GM23338 (cell line): Measurements from ENCODE around the gene SAMD4A. TPM values are rescaled to one million over a fixed set of nuclear protein-coding genes. Genes with fewer than 3 reads are reported as not detected.
A peak's percentile ranks its signal among the peaks of the same experiment; 100 is the strongest.

Experiments
- ATAC-seq: fragments of 200-7000 bp; cut with Tn5 transposase; 3 replicates; pipeline ENCODE4 v1.9.1; 2020
- DNase-seq: peaks from one replicate; pipeline ENCODE4 v3.0.0-alpha.2; 2015; ENCODE audit warnings: low spot score
- H2AFZ ChIP-seq: fragments of 200-600 bp; sonication (generic); 2 replicates; pipeline ENCODE4 v1.8.0; 2016; ENCODE audit warnings: antibody characterized with exemption, mild to moderate bottlenecking, moderate library complexity
- H3F3A ChIP-seq: fragments of 200-600 bp; sonication (generic); replicated peaks from 2 replicates; pipeline ENCODE4 v1.8.0; 2017; ENCODE audit warnings: antibody characterized with exemption, mixed run types, low read depth
- H3K27ac ChIP-seq: fragments of 200-600 bp; sonication (generic); 2 replicates; pipeline ENCODE4 v1.6.1; 2016; ENCODE audit warnings: low read depth
- H3K27me3 ChIP-seq: fragments of 200-600 bp; sonication (generic); 2 replicates; pipeline ENCODE4 v1.8.0; 2016; ENCODE audit warnings: mild to moderate bottlenecking, mixed run types, moderate library complexity; ENCODE audit not compliant: insufficient read depth
- H3K36me3 ChIP-seq: fragments of 200-600 bp; sonication (generic); 2 replicates; pipeline ENCODE4 v1.8.0; 2016; ENCODE audit warnings: mild to moderate bottlenecking; ENCODE audit not compliant: insufficient read depth
- H3K4me1 ChIP-seq: fragments of 200-600 bp; sonication (generic); 2 replicates; pipeline ENCODE4 v1.8.0; 2016; ENCODE audit warnings: mild to moderate bottlenecking, moderate library complexity; ENCODE audit not compliant: insufficient read depth
- H3K4me2 ChIP-seq: fragments of 200-600 bp; sonication (generic); 2 replicates; pipeline ENCODE4 v1.7.1; 2017; ENCODE audit warnings: mixed run types
- H3K4me3 ChIP-seq: fragments of 200-600 bp; sonication (generic); 2 replicates; pipeline ENCODE4 v1.6.1; 2016; ENCODE audit warnings: mixed run types
- H3K79me2 ChIP-seq: fragments of 200-600 bp; sonication (generic); replicated peaks from 2 replicates; pipeline ENCODE4 v1.8.0; 2017; ENCODE audit warnings: mild to moderate bottlenecking; ENCODE audit not compliant: insufficient read depth
- H3K9me2 ChIP-seq: fragments of 200-600 bp; sonication (generic); 2 replicates; pipeline ENCODE4 v1.8.0; 2017; ENCODE audit not compliant: insufficient read depth
- H4K20me1 ChIP-seq: fragments of 200-600 bp; sonication (generic); replicated peaks from 2 replicates; pipeline ENCODE4 v1.8.0; 2017; ENCODE audit warnings: mild to moderate bottlenecking; ENCODE audit not compliant: insufficient read depth
- H3K27ac Mint-ChIP-seq: 2 replicates; pipeline ENCODE4 v1.8.0; 2020; ENCODE audit warnings: inconsistent platforms, mild to moderate bottlenecking, moderate library complexity, mixed read lengths
- H3K27me3 Mint-ChIP-seq: 3 replicates; pipeline ENCODE4 v1.8.0; 2022; ENCODE audit warnings: low read depth, mild to moderate bottlenecking, moderate library complexity, mixed read lengths, inconsistent platforms; ENCODE audit not compliant: insufficient read depth, poor library complexity
- H3K36me3 Mint-ChIP-seq: 3 replicates; pipeline ENCODE4 v1.8.0; 2021; ENCODE audit warnings: low read depth, mild to moderate bottlenecking, inconsistent platforms, moderate library complexity, mixed read lengths
- H3K4me1 Mint-ChIP-seq: 3 replicates; pipeline ENCODE4 v1.8.0; 2020; ENCODE audit warnings: mild to moderate bottlenecking, inconsistent platforms, mixed read lengths
- H3K4me3 Mint-ChIP-seq: 3 replicates; pipeline ENCODE4 v1.8.0; 2021; ENCODE audit warnings: moderate library complexity, mild to moderate bottlenecking, inconsistent platforms, mixed read lengths
- H3K9me3 Mint-ChIP-seq: 3 replicates; pipeline ENCODE4 v1.8.0; 2020; ENCODE audit warnings: moderate library complexity, mild to moderate bottlenecking, inconsistent platforms, mixed read lengths
- CREB1 ChIP-seq: fragments of 250-450 bp; sonication (Bioruptor Pico); IDR thresholded peaks from 2 replicates; pipeline ENCODE4 v1.5.0; 2020; ENCODE audit warnings: low read depth, mild to moderate bottlenecking, moderate library complexity
- ETS1 ChIP-seq: IDR thresholded peaks from 2 replicates; pipeline ENCODE4 v1.6.1; 2016; ENCODE audit warnings: antibody characterized with exemption
- EZH2phosphoT487 ChIP-seq: fragments of 200-600 bp; sonication (generic); IDR thresholded peaks from one replicate; pipeline ENCODE4 v1.8.1; 2018; ENCODE audit warnings: antibody characterized with exemption; ENCODE audit not compliant: unreplicated experiment
- JUNB ChIP-seq: IDR thresholded peaks from one replicate; pipeline ENCODE4 v1.6.1; 2016; ENCODE audit warnings: antibody characterized with exemption; ENCODE audit not compliant: unreplicated experiment
- NANOG ChIP-seq: IDR thresholded peaks from 2 replicates; pipeline ENCODE4 v1.6.1; 2016; ENCODE audit warnings: antibody characterized with exemption, borderline replicate concordance
- REST ChIP-seq: IDR thresholded peaks from one replicate; pipeline ENCODE4 v1.6.1; 2018; ENCODE audit warnings: antibody characterized with exemption; ENCODE audit not compliant: unreplicated experiment
- STAT1 ChIP-seq: IDR thresholded peaks from one replicate; pipeline ENCODE4 v1.6.1; 2016; ENCODE audit warnings: antibody characterized with exemption; ENCODE audit not compliant: unreplicated experiment
- ZNF331 ChIP-seq: fragments of 250-450 bp; sonication (Bioruptor Pico); IDR thresholded peaks from 2 replicates; pipeline ENCODE4 v1.5.0; 2020; ENCODE audit warnings: low read depth, mild to moderate bottlenecking, moderate library complexity
- polyA plus RNA-seq: library from polyadenylated mRNA; unstranded; fragments of >200 nt; fragmentation: Nextera tagmentation; extraction: Ambion mirVana; gene quantifications from 2 replicates; pipeline ENCODE4 v1.2.1, GENCODE V29; 2016
- total RNA-seq: library from RNA; depleted of rRNA; stranded (reverse); fragments of >200 nt; shearing (Covaris generic); gene quantifications from 2 replicates; pipeline ENCODE4 v1.2.3, GENCODE V29; 2014
- TF ChIP-seq, protein P1 (sequence below), 2 experiments: fragments of 200-600 bp in 1 of 2; sonication (generic) in 1 of 2; conservative IDR thresholded peaks; 2 replicates each; pipeline versions ENCODE4 v1.5.1 to v1.6.1; 2016 to 2017; ENCODE audit warnings: antibody characterized with exemption in 2 of 2, low read depth in 2 of 2, mild to moderate bottlenecking in 2 of 2, moderate library complexity in 1 of 2

Gene SAMD4A
- total and polyA plus RNA-seq, 2 experiments from 2014 or later = 1.6 to 6.9 TPM

DNA sequence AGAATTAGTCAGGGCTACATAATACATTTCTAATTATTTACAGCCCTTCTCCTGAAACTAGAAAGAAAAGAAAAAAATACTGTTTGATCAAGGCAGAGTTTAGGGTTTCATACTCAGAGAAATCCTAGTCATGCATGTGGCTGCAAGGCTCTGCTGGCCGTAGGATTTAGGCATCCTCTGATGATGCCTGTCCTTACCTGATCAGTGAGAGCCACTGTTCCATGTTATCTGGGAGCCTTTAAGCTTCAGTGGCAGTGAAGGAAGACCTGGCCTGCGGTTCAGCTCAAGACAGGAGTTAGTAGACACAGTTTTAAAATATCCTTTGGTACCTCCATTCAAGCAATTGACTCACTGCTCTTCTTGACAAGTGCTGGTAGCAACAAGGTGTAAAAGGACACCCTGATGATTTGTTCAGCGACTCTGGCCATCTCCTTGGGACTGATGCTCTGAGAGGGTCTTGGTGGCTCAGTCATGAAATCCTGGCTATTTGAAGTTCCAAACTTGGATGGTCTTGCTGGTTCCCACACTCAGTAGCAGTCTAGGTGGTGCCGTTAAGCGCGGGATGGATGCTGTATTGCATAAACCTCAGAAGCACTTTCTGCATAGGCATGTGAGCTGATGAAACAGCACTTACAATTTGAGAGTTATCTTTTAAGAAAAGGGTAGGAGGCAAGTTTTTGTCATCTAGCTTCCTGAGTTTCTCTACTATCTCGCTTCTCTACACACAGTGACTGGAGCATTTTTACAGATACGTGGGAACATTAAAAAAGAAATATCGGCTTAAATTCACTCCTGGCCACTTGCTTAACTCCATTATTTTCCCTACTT is 162.0 kb downstream of the SAMD4A start (continued):
- TF ChIP-seq STAT1 (no peak), JUNB (no peak), EZH2phosphoT487 (no peak), ZNF331 (CRISPR knock-in tag) (no peak), NANOG (no peak), ETS1 (no peak)
- TF ChIP-seq, protein P1, sequence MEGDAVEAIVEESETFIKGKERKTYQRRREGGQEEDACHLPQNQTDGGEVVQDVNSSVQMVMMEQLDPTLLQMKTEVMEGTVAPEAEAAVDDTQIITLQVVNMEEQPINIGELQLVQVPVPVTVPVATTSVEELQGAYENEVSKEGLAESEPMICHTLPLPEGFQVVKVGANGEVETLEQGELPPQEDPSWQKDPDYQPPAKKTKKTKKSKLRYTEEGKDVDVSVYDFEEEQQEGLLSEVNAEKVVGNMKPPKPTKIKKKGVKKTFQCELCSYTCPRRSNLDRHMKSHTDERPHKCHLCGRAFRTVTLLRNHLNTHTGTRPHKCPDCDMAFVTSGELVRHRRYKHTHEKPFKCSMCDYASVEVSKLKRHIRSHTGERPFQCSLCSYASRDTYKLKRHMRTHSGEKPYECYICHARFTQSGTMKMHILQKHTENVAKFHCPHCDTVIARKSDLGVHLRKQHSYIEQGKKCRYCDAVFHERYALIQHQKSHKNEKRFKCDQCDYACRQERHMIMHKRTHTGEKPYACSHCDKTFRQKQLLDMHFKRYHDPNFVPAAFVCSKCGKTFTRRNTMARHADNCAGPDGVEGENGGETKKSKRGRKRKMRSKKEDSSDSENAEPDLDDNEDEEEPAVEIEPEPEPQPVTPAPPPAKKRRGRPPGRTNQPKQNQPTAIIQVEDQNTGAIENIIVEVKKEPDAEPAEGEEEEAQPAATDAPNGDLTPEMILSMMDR (conservative IDR thresholded peaks at IDR 0.05; ENCODE audit: low read depth in 2 of 2) = no peak

GRCh38 chr14:54730156-54730961 is 163.4 kb downstream of the SAMD4A start:
- Histone ChIP-seq H4K20me1 (no peaks in the 10 kb centered on the region), H3K4me2 (no peak overlapping the region), H3K27ac (no peak overlapping the region), H3K9me2 (no peaks in the 10 kb centered on the region), H3K4me3 (no peak overlapping the region), H3K36me3 (no peaks in the 10 kb centered on the region), H3F3A (no peaks in the 10 kb centered on the region), H3K27me3 (no peaks in the 10 kb centered on the region), H3K4me1 (peaks cover 12% of the 10 kb centered on the region), H3K79me2 (no peaks in the 10 kb centered on the region), H2AFZ (no peak overlapping the region)
- peaks cover 30% of the 10 kb centered on the region for H3K4me1 Mint-ChIP-seq
- no peaks in the 10 kb centered on the region for H3K9me3 Mint-ChIP-seq
- peaks cover 3% of the 10 kb centered on the region for H3K27me3 Mint-ChIP-seq
- ATAC-seq (peak; percentile 39; the same call in 2 of the 3 replicates), DNase-seq (no peak)
- no peak overlapping the region for H3K4me3 Mint-ChIP-seq
- H3K36me3 Mint-ChIP-seq = no peaks in the 10 kb centered on the region
- H3K27ac Mint-ChIP-seq = no peak overlapping the region
- TF ChIP-seq, protein P1 (conservative IDR thresholded peaks at IDR 0.05; ENCODE audit: low read depth in 2 of 2) = no peak
- TF ChIP-seq REST (no peak), CREB1 (CRISPR knock-in tag) (no peak), ETS1 (no peak)
